Measurements from ENCODE around the gene C5AR2.
"Not testable (repeated sequence)": the region's sequence is repeated elsewhere in the genome, so short reads cannot be mapped to it uniquely, and the experiment has no call there.

The C5AR2 gene

GRCh38 chr19:47331931-47332547, at the start of gene C5AR2:
Gene C5AR2, plus strand, starts transcription at chr19:47332175. Its CDS starts 8,625 bp downstream, at chr19:47340800.
- no peak for DNase-seq

GRCh38 chr19:47283405-47284059, 48.4 kb upstream of the C5AR2 start:
- DNase-seq: no peak

DNA sequence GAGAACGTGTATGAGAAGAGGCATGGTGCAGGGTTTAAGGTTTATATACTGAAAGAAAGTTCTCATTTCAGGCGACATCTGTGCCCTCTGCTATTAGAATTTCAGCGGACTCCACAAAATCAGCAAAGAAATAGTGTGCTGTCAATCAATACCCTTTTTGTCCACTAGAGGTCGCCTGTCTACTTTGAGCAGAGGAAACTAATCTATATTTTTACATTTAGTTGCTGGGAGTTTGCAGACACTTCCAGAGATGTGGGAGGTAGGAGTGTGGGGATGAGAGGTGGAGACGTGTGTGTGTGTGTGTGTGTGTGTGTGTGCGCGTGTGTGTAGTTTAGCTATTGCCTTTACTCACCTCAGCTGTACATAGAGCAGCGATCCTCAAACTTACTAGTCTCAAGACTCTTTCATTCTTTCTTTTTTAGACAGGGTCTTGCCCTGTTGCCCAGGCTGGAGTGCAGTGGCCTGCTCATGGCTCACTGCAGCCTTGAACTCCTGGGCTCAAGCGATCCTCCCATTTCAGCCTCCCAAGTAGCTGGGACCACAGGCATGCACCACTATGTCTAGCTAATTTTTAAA, 47.6 kb upstream of the C5AR2 start:
- no peak for DNase-seq

DNA sequence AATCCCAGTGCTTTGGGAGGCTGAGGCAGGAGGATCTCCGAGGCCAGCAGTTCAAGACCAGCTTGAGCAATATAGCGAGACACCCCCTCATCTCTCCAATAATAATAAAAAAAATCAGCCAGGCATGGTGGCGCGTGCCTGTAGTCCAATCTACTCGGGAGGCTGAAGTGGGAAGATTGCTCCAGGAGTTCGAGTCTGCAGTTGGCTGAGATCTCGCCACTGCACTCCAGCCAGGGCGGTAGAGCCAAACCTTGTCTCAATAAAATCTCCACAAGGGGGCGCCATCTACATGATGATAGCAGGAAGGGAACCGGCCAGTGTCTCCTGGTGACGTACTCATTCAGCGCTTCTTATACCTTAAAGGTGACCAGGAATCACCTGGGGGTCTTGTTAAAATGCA, 35.9 kb upstream of the C5AR2 start:
- peak; percentile 61 to 65 for DNase-seq

DNA sequence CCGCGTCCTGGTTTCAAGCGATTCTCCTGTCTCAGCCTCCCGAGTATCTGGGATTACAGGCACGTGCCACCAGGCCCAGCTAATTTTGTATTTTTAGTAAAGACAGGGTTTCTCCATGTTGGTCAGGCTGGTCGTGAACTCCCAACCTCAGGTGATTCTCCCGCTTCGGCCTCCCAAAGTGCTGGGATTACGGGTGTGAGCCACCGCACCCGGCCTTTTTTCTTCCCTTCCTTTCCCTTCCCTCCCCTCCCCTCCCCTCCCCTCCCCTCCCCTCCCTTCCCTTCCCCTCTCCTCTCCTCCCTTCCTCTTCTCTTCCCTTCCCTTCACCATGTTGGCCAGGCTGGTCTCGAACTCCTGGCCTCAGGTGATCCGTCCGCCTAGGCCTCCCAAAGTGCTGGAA, 31.1 kb upstream of the C5AR2 start:
- not testable (repeated sequence) for DNase-seq

DNA sequence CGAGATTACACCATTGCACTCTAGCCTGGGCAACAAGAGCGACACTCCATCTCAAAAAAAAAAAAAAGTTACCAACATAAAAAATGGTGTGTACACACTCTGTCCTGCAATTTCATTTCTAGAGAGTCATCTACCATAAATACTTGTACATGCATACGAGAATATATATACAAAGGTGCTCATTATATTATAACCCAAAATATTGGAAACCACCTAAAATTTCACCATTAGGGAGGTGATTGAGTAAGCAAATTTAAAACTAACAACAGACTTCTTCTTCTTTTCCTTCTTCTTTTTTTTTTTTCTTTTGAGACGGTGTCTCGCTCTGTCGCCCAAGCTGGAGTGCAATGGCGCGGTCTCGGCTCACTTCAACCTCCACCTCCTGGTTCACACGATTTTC, 29.7 kb upstream of the C5AR2 start:
- DNase-seq: no peak

DNA sequence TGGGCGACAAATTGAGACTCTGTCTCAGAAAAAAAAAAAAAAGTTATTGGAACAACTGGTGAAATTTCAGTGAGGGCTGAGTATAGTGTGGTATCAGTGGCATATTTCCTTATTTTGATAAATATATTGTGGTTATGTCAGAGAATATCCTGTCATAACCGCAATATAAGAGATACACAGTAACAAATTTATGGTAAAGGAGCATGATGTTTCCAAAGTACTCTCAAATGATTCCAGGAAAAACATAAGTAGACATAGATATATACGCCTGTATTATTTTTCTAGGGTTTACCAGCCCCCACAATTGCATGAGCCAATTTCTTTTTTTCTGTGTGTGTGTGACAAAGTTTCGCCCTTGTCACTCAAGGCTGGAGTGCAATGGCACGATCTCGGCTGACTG, 28.0 kb upstream of the C5AR2 start:
- no peak for DNase-seq

DNA sequence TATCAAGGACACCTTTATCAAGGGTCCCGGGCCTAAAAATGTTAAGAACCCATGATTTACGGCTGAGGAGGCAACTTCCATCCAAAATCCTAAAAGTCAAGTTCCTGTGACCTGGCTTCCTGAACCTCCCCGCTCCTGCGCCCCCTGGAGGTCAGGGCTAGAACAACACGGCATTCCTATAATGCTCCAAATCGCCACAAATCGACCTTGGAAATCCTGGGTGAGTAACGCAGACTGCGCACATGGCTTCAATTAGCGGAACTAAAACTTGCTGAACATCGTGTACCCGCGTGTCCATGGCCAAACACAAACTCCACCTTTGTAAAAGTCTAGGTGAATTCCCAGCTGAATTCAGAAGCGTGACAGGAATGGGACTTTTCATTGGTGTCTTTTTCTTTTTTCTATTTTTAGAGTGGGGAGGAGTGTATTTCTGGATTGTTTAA, 26.6 kb upstream of the C5AR2 start:
- DNase-seq: peak; percentile 33 to 62

DNA sequence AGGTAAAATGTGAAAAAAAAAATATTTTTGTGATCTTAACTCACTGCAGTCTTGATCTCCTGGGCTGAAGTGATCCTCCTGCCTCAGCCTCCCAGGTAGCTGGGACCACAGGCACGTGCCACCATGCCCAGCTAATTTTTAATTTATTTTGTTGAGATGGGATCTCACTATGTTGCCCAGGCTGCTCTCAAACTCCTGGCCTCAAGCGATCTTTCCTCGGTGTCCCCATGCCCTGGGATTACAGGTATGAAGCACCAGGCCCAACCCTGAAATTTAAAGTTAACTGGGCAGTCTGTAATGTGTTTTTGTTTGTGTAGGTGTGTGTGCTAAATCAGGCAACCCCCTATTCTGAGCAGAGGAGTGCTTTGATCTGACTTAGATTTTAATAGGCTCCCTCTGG, 25.7 kb upstream of the C5AR2 start:
- DNase-seq: no peak

- DNase-seq: no peak
These were observed 22.9 kb upstream of the C5AR2 start for GRCh38 chr19:47309038-47309437.

GRCh38 chr19:47309608-47310007, 22.4 kb upstream of the C5AR2 start, which contains the start of gene C5AR1:
Gene C5AR1, plus strand, starts transcription at chr19:47309861. Its CDS starts 35 bp downstream, at chr19:47309896.
- DNase-seq: no peak

GRCh38 chr19:47310323-47310722, 21.7 kb upstream of the C5AR2 start:
- DNase-seq: no peak

- DNase-seq: no peak
These were observed 21.2 kb upstream of the C5AR2 start for GRCh38 chr19:47310819-47311218.

GRCh38 chr19:47312366-47313006, 19.5 kb upstream of the C5AR2 start:
- no peak for DNase-seq

DNA sequence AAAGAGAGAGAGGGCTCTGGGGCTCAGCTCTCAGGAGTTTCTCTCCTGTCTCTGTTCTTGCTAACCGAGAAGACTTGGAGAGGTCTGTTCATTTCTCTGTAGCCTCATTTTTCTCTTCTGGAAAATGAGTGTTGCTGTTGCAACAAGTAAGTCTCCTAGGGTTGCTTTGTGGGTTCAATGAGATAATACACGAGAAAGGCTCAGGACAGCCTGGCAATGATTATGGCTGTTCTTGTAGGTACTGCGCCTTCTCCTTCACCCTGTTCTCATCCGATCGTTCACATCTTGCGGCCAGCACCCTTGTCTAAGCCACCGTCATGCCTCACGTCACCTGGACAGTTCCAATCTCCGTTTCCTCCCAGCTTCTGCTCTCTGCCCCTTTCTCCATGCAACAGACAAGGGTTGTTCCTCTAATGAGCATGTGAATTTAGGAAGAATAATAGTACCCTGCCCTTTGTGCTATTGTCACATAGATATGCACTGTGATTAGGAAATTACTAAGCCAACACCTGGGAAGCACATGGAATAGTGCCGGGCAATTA, 18.1 kb upstream of the C5AR2 start:
- DNase-seq: no peak

GRCh38 chr19:47315125-47315821, 16.7 kb upstream of the C5AR2 start:
- peak in 1 of 2 experiments; percentile 40 for DNase-seq

GRCh38 chr19:47316513-47316912, 15.5 kb upstream of the C5AR2 start:
- no peak for DNase-seq

DNA sequence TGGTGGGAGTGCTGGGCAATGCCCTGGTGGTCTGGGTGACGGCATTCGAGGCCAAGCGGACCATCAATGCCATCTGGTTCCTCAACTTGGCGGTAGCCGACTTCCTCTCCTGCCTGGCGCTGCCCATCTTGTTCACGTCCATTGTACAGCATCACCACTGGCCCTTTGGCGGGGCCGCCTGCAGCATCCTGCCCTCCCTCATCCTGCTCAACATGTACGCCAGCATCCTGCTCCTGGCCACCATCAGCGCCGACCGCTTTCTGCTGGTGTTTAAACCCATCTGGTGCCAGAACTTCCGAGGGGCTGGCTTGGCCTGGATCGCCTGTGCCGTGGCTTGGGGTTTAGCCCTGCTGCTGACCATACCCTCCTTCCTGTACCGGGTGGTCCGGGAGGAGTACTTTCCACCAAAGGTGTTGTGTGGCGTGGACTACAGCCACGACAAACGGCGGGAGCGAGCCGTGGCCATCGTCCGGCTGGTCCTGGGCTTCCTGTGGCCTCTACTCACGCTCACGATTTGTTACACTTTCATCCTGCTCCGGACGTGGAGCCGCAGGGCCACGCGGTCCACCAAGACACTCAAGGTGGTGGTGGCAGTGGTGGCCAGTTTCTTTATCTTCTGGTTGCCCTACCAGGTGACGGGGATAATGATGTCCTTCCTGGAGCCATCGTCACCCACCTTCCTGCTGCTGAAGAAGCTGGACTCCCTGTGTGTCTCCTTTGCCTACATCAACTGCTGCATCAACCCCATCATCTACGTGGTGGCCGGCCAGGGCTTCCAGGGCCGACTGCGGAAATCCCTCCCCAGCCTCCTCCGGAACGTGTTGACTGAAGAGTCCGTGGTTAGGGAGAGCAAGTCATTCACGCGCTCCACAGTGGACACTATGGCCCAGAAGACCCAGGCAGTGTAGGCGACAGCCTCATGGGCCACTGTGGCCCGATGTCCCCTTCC, 11.8 kb upstream of the C5AR2 start:
- no peak for DNase-seq

GRCh38 chr19:47321630-47322029, 10.3 kb upstream of the C5AR2 start:
- no peak for DNase-seq

GRCh38 chr19:47322058-47322457, 9.9 kb upstream of the C5AR2 start:
- DNase-seq: no peak

DNA sequence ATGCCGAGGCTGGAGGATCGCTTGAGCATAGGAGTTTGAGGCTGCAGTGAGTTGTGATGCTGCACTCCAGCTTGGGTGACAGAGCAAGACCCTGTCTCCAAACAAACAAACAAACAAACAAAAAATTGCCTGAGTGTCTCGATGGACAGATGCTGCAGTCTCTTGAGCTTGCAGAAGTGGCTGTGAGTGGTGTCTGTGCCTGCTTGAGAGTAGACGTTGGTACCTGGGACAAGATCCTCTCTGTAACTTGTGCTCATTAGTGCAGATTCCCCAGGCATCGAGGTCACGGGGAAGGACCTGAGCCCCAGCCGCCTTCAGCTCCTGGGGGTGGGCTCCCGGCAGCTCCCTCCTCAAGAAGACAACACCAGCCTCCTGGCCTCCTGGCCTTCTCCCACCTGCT, 8.6 kb upstream of the C5AR2 start:
- DNase-seq: no peak

- no peak for DNase-seq
These were observed 8.1 kb upstream of the C5AR2 start for GRCh38 chr19:47323872-47324271.

All from stimulated activated CD4-positive, alpha-beta T cell treated with anti-CD3 and anti-CD28 coated beads, Interleukin-4, amount 100 ng/mL, for 4 hours (primary cell).